HG03175 (cell line): ENCODE measurements around the gene PDLIM4.

Source experiments
- ATAC-seq: cut with Tn5 transposase; IDR thresholded peaks from one replicate; pipeline ENCODE4 v1.9.1; 2021; ENCODE audit warnings: mild to moderate bottlenecking, moderate library complexity; ENCODE audit not compliant: unreplicated experiment

Gene PDLIM4

DNA sequence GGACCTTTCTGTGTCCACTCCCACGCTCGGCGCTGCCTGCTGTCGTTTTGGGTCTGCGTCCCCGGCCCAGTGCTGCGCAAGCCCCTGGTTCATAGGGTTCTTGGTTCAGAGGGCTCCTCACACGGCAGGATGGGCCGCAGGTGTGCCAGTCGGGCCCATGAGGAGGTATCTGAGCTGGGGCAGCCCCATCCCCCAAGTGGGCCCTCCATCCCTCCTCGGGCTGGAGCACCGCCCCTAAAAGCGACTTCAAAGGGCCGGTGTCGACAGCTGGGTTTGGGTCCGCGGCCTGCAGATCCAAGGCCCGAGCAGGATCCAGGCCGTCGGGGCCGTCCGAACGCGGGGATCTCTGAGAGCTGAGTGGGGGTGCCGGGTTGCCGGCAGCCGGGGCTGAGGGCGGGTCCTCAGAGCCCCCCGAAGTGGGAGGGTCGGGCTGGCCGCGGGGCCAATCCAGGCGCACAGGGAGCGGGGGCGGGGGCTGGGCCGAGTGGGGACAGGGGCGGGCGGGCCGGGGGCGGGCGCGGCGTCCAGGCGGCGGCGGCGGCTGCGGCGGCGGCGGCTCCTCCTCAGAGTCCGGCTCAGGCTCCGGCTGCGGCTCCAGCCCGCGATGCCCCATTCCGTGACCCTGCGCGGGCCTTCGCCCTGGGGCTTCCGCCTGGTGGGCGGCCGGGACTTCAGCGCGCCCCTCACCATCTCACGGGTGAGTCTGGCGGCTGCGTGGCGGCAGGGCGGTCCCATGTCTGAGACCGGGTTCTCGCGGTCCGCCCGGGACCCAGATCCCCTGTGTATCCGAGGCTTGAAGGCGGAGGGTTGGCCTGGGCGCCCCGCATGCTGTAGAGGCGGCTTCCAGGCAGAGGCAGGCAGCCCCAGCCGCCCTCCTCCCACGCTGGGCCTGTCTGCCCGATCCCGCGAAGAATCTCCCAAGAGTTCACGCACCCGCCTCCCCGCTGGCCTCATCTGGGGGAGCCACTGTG, at the start of gene PDLIM4:
TSS of gene PDLIM4 (plus strand) at position 566 of the 971 bp plus-strand sequence. CDS start at position 605, 39 bp downstream.
- no peak for ATAC-seq

DNA sequence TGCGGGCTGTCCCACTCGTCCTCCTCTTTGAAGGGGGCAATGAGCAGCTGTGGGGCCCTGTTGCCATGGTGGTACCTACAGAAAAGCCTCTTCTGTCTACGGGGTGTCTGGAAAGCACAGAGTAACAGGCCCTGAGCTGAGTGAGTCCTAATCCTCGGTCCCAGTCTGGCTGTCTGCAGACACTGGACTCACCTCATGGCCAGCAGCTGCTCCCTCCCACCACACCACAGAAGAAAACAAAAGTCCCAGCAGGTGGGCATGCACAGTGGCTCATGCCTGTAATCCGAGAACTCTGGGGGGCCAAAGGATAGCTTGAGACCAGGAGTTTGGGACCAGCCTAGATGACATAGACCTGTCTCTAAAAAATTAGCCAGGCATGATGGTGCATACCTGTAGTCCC, 49.7 kb upstream of the PDLIM4 start:
- ATAC-seq = no peak

GRCh38 chr5:132209131-132209530, 48.4 kb upstream of the PDLIM4 start:
- ATAC-seq = no peak

GRCh38 chr5:132209901-132210545, 47.5 kb upstream of the PDLIM4 start:
- no peak for ATAC-seq

DNA sequence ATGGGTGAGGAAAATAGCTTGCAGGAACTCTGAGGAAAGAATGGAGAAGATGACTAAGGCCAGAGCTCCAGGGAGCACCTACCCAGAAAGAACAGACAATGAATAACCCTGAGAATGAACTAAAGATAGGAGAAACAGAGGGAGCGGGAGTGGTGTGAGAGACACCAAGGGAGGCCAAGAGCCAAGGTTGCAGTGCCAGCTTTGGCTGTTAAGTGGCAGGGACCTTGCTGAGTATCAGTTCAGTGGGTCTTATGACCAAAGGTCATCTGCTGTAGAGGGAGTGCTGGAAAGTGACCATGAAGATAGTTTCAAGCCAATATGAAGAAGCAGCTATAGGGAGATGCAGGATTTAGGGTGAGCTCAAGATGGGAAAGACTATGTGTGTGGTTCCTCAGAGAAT, 46.6 kb upstream of the PDLIM4 start:
- no peak for ATAC-seq

GRCh38 chr5:132211787-132212186, 45.7 kb upstream of the PDLIM4 start:
- no peak for ATAC-seq

- no peak for ATAC-seq
Measured at GRCh38 chr5:132213666-132214065, 43.8 kb upstream of the PDLIM4 start.

DNA sequence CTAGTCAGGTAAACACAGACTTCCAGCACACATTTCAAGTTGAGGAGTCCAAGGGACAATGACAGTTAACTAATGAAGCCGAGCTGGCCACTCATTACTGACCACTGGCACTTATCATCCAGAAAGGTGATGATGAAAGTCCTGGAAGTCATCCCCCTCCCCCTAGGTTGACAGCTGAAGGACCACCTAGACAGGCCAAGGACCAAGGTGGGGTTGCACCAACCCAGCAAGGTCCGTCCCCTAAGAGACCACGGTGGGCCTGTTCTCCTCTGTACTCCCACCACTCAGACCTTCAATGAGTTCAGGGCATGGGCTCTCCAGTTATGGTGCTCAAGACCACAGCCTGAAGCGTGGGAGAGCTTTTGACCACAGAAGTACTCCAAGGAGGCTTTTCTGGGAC, 43.0 kb upstream of the PDLIM4 start:
- ATAC-seq = no peak

DNA sequence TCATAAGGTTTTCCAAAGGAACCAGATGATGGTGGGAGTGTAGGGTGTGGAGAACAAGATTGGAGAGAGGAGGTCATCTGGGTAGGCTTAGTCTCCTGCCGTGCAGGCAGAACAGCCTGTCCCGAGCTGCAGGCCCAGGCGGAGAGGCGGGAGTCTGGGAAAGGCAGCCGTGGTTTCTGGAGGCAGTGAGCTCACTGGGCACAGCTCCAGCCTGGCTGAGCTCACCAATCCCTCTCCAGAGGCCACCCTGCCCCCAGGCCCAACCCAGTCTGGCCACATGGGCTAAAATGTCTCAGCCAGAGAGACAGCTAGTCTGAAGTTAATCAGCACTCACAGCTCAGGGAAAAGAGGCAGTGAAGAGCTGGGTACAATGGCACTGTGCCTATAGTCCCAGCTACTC, 42.2 kb upstream of the PDLIM4 start:
- ATAC-seq = no peak

DNA sequence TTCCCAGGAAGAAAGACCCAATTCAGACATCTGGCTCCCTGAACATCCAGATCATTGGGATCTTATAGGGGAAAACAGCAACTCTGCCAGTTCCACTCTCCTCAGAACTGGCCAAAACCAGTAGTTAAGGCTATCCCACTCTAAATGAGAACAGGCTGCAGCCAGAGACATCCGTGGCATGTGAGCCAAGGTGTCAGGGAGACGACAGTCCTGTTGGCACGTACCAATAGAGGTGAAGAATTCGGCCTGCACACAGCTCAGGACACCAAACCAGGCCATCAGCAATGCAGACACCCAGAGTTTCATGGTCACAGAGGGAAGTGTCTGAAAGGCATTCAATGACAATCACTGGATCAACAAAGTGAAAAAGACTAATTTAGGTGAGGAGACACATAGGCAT, 39.2 kb upstream of the PDLIM4 start:
- no peak for ATAC-seq

GRCh38 chr5:132219289-132219970, 38.1 kb upstream of the PDLIM4 start:
- no peak for ATAC-seq

DNA sequence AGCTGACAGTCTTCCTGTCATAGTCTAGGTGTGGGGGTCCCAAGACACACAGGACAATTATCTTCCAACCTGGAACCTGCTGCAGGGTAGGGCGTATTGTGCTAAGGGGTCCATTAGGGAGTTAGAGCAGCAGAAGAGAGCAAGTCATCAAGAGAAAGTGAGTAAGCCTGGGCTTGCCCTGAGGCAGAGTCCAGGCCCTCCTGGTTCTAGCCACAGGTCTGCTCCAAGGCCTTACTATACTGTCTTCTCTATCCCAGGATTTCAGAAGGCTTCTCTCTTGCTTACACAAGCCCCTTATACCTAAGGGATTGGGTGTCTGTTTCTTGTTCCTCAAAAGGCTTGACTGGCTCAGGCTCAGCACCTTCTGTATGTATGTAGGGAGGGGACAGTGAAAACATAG, 37.5 kb upstream of the PDLIM4 start:
- ATAC-seq = no peak

DNA sequence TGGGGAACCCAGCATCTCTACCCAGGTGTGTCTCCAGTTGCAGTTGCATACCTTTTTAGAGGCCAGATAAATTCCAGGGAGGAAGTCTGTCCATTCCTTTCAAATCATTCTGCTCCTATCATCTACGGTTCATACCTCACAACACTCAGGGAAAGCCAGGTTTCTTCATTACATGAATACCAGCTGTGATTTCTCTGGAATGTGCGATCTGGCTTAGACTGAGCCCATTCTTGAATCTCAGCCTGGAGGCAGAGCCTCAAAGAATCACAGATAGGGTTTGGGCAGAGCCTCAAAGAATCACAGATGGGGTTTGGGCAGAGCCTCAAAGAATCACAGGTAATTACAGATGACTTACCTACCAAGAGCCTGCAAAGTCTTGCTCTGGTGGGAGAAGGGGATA, 37.0 kb upstream of the PDLIM4 start:
- ATAC-seq = no peak

DNA sequence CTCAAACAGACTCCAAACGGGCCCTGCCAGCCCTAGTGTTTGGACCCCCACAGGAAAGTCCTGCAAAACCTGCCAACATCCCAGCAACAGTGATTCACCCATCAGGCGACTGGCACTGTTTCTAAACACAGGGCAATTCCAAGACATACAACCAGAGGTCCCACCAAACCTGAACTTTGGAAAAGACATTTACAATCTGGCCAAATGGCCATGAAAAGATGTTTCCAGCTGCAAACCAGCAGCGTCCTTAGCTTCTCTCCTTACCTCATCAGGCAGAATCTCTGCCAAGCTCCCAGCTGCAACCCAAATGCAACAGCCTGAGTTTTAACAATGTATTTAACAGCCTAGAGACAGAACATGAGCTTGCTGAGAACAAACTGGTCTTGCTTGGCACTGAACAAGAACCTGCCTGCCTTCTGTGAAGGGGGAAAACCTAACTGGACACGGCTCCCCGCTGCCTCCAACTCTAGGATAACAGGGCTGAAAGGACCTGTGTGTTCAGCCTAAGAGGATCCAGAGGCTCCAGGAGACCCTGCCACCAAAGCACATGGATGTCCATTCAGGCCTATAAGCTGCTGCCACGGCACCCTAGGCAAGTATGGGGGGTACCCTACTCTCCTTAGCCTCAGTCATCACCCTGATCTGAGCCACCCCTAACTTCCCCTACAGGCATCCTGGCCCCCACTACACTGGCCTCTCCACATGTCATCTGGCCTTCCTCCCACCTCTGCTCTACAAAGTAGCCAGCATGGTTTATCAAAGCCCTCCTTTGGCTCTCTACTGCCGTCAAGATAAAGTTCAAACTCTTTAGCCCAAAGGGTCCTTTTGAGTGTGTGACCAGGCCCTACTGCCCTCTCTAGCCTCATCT, 35.5 kb upstream of the PDLIM4 start:
- peak; percentile 10 for ATAC-seq

DNA sequence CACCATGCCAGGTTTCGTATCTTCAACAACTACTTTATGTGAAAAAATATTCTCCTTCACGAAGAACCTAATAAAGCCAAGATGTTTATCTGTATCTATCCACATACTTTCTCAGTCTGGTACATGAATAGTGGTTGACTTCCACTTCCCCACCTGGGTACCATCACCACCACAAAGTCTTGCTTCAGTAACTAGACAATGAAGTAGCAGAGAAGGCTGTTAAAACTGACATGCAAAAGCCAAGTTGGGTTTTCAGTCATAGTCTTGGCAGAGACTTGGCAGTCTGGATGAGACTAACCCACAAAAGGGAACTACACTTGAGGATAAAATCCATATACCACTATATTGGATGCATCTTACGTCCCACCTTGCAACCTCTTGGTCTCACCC, 34.9 kb upstream of the PDLIM4 start:
- peak; percentile 66 for ATAC-seq

- no peak for ATAC-seq
Measured at GRCh38 chr5:132223861-132224260, 33.6 kb upstream of the PDLIM4 start.

DNA sequence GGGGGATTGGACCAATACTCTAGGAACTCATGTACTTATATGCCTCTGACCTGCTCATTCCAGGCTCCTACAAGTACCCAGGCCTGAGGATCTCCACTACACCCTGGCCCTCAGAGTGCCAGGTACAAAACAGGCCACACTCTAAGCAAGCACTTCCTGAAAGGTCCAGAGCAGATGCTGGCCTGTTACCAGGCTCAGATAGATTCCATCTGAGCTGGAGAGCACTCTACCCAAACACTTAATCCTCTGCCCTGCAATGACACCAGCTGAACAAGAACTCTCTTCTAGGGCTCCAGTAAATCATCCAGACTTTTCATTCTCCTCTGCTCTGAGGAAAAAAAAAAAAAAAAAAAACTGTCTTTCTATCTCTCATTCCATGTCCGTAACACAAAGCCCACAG, 32.8 kb upstream of the PDLIM4 start:
- no peak for ATAC-seq

- no peak for ATAC-seq
Measured at GRCh38 chr5:132225165-132226032, 32.1 kb upstream of the PDLIM4 start.

DNA sequence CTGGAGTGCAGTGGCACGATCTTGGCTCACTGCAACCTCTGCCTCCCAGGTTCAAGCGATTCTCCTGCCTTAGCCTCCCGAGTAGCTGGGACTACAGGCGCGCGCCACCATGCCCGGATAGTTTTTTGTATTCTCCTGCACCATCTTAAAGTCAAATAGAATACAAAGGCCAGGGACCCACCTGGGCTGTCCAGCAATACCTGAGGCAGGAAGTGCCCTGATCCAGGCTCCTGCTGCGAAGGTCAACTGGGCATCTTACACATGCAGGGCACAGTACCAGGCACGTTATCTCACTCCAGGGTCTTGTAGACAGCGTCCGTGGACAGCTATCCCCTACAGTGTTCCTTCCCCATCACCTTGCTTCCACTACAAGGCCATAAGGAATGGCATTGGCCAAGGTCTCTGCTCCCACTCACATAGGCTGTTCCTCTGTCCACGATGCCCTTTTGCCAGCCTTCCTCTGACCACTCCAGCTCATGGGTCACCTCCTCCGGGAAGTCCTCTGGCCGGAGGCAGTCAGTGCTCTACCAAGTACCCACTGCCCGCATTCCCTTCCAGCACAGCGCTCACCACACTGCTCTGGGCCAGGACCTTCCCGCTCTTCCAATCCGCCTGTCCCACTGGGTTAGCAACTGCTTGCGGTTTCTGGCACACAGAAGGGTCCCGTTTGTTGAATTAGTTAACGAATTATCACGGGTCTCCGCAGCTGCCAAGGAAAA, 30.8 kb upstream of the PDLIM4 start:
- no peak for ATAC-seq
